Ovary (tissue), 3 donors: ENCODE data around the gene BCAT1.

Source experiments
- CTCF ChIP-seq, 3 donors: fragments of 450-650 bp in 2 of 3; fragments of 200-600 bp in 1 of 3; IDR thresholded peaks; one replicate each; pipeline versions ENCODE4 v1.5.1 to v1.8.0; 2016 to 2022; ENCODE audit warnings: antibody characterized with exemption in 3 of 3, mild to moderate bottlenecking in 1 of 3
- EP300 ChIP-seq: sonication (generic); formaldehyde crosslinking; IDR thresholded peaks from one replicate; pipeline ENCODE4 v1.6.1; 2017; ENCODE audit warnings: antibody characterized with exemption
- POLR2A ChIP-seq: fragments of 450-650 bp; IDR thresholded peaks from one replicate; pipeline ENCODE4 v1.6.1; 2017; ENCODE audit warnings: antibody characterized with exemption, mild to moderate bottlenecking, moderate library complexity
- donor health status: DM: no; HTN: no; CAD: no.

- TF ChIP-seq CTCF (IDR thresholded peaks at IDR 0.05) (no peak), POLR2A (no peak), EP300 (no peak)
Measured at GRCh38 chr12:24890048-24890803, 58.7 kb downstream of the BCAT1 start.
